H1 (cell line): Measurements from ENCODE around the gene COL26A1.

ENCODE experiments used
- BACH1 ChIP-seq: IDR thresholded peaks from 2 replicates; pipeline ENCODE4 v1.6.1; 2012; ENCODE audit warnings: low read length, improper control_type of control experiment
- CEBPB ChIP-seq: IDR thresholded peaks from 2 replicates; pipeline ENCODE4 v1.6.1; 2012; ENCODE audit warnings: low read depth, low read length
- FOSL1 ChIP-seq: IDR thresholded peaks from 2 replicates; pipeline ENCODE4 v1.6.1; 2011; ENCODE audit warnings: mild to moderate bottlenecking, low read depth, low read length, moderate library complexity; ENCODE audit not compliant: insufficient read depth
- POLR2AphosphoS5 ChIP-seq: IDR thresholded peaks from 2 replicates; pipeline ENCODE4 v1.6.1; 2011; ENCODE audit warnings: low read depth, low read length
- TCF12 ChIP-seq: IDR thresholded peaks from 2 replicates; pipeline ENCODE4 v1.6.1; 2011; ENCODE audit warnings: low read depth, mild to moderate bottlenecking, low read length
- TEAD4 ChIP-seq: IDR thresholded peaks from 2 replicates; pipeline ENCODE4 v1.6.1; 2012; ENCODE audit warnings: low read depth, low read length, inconsistent platforms, mixed read lengths
- TF ChIP-seq, protein P1 (sequence below), 3 experiments: IDR thresholded peaks; 1 replicate in 2 of 3; 2 replicates in 1 of 3; pipeline versions ENCODE4 v1.5.1 to v1.6.1; 2011; ENCODE audit warnings: low read length in 3 of 3, mild to moderate bottlenecking in 3 of 3, inconsistent platforms in 2 of 3, low read depth in 1 of 3, moderate library complexity in 1 of 3; ENCODE audit not compliant: insufficient read depth in 1 of 3; ENCODE audit errors: control extremely low read depth in 1 of 3
- TF ChIP-seq, protein P2 (sequence below): IDR thresholded peaks from 2 replicates; pipeline ENCODE4 v1.6.1; 2012; ENCODE audit warnings: inconsistent platforms

DNA sequence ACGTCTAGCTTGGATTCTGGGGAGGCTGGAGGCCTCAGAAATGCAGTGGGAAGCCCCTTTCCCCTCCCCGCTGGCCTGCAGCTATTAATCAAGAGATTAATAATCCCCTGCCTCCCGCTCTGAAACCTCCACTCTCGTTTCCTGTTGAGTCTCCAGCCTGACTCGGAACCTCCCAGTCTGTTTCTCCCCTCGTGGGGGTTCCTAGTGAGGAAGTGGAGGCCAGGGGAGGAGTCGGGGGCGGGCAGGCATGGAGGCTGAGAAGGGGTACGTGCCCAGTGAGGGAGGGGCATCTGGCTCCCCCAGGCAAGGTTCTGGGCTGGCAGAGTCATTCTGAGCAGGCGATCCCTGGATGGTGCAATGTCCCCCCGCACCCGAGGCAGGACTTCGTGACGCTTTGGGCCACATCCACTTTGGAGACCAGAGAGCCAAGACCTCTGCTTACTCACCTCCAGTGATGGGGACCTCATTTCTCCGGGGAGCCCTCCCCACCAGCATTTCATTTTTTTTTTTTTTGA, 73.6 kb downstream of the COL26A1 start:
- no peak for TF ChIP-seq TCF12
- no peak for TF ChIP-seq TEAD4
- TF ChIP-seq, protein P1, sequence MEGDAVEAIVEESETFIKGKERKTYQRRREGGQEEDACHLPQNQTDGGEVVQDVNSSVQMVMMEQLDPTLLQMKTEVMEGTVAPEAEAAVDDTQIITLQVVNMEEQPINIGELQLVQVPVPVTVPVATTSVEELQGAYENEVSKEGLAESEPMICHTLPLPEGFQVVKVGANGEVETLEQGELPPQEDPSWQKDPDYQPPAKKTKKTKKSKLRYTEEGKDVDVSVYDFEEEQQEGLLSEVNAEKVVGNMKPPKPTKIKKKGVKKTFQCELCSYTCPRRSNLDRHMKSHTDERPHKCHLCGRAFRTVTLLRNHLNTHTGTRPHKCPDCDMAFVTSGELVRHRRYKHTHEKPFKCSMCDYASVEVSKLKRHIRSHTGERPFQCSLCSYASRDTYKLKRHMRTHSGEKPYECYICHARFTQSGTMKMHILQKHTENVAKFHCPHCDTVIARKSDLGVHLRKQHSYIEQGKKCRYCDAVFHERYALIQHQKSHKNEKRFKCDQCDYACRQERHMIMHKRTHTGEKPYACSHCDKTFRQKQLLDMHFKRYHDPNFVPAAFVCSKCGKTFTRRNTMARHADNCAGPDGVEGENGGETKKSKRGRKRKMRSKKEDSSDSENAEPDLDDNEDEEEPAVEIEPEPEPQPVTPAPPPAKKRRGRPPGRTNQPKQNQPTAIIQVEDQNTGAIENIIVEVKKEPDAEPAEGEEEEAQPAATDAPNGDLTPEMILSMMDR (IDR thresholded peaks at IDR 0.05; ENCODE audit: control extremely low read depth in 1 of 3, insufficient read depth in 1 of 3, low read depth in 1 of 3, low read length in 3 of 3): no peak
- TF ChIP-seq, protein P2, sequence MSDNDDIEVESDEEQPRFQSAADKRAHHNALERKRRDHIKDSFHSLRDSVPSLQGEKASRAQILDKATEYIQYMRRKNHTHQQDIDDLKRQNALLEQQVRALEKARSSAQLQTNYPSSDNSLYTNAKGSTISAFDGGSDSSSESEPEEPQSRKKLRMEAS: no peak
- no peak for TF ChIP-seq BACH1
- no peak for TF ChIP-seq POLR2AphosphoS5
- TF ChIP-seq FOSL1: no peak
- no peak for TF ChIP-seq CEBPB
